AG08395 (cell line): Measurements from ENCODE around the gene PPTC7.
"Not testable (repeated sequence)": the region's sequence is repeated elsewhere in the genome, so short reads cannot be mapped to it uniquely, and the experiment has no call there.

Source experiments
- DNase-seq: peaks from one replicate; pipeline ENCODE4 v3.0.0; 2012; ENCODE audit warnings: mixed read lengths, low spot score

The PPTC7 gene

DNA sequence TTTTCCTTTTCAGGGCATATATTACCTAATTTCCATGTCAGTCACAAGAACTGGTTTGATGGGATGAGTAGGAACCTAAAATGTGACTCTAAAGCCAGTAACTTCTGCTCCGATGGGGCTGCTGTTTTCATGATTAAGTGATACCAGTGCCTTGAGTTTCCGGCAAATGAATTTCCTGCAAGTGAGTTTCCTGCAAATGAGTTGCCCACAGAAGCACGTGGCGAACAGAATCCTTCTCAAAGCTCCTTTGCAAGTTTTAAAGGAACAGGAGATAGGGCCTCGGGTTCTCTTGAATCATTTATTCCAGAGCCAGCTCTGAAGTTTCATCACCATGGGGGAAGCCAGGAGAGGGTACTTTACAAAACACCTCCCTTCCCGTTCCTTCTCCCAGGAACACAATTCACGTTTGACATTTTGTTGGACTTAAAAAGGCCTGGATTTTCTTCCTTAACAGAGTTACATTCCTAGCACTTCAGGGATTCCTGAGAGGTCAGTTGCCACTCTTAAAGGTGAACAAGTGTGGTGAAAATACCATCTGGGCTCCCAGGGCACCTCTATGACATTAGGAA, 2.2 kb upstream of the PPTC7 start:
- peak; percentile 15 for DNase-seq

DNA sequence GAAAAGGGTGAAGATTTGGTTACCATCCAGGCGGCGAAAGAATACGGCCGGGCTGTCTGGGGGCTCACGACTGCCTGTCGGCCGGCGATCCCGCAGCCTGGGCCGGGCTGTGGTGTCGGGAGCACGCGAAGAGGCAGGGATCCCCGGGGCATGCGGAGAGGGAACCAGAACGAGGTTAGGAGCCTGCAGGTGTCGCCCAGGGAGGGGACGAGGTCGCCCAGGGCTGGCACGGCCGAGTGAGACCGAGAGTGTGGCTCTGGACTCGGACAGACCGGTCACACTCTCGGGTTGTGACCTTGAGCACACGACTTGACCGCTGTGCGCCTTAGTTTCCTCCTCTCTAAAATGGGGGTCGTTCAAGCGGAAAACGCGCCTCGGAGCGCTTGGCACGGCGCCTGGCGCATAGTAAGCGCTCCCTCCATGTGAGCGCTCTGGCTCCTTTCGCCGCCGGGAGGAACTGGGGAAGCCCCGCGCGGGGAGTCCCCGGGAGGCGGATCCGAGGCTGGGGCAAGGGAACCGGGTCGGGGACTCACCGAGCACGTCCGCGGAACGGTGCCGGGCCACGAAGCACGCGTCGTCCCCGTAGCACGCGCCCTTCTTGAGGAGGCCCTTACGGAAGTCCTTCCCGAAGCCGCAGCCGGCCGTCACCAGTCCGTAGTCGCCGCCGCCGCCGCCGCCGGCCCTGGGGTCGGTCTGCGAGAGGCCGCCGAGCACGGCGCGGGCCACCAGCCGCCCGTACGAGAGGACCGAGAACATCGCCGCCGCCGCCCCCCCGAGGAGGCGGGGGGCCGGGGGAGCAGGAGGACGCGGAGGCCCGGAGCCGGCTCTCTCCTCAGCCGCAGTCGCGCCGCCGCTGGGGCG, 612 bp downstream of the PPTC7 start:
- DNase-seq: peak; percentile 22

- no peak for DNase-seq
Observed at GRCh38 chr12:110581931-110582275, 1.2 kb downstream of the PPTC7 start.

- DNase-seq: no peak
Observed at GRCh38 chr12:110579535-110580253, 3.4 kb downstream of the PPTC7 start.

DNA sequence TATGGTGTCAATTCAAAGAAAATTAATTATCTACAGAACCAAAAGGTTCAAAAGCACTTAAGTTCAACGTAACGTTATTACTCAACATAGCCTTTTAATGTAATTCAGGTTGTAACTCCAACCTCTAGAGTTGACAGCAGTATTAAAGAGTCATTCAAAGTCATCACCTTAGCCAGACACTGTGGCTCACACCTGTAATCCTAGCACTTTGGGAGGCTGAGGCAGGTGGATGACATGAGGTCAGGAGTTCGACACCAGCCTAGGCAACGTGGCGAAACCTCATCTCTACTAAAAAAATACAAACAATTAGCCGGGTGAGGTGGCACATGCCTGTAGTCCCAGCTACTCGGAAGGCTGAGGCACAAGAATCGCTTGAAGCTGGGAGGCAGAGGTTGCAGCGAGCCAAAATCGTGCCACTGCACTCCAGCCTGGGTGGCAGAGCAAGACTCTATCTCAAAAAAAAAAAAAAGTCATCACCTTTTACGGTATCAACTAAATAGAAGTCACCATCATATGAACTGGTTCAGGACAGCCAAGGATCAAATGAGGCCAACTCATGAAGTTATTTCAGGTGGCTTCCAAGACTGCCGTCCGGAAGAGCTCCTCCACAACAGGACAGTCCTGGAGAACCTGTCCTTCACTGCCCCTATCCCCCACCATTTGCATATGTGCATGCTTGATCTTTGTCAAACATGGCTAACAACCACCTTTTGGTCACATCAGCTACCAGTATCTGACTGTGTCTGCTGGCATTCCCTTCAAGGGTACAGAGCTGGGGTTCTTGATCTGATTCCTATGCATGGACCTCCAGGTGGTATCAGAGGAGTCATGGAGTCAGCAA, 4.2 kb downstream of the PPTC7 start:
- no peak for DNase-seq

GRCh38 chr12:110577864-110578693, 5.0 kb downstream of the PPTC7 start:
- DNase-seq: peak; percentile 66

DNA sequence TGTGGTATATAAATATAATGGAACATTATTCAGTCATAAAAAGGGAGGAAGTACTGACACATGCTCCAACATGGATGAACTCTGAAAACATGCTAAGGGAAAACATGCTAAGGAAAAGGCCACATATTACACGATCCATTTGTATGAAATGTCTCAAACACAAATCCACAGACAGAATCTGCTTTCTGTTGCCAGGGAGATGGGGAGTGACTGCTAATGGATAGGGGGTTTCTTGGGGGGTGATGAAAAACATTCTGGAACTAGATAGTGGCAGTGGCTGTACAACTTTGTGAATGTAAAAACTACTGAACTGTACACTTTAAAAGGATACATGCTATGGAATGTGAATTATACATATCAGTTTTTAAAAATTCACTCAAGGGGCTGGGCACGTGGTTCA, 6.6 kb downstream of the PPTC7 start:
- no peak for DNase-seq

GRCh38 chr12:110575326-110575725, 7.8 kb downstream of the PPTC7 start:
- DNase-seq: no peak

GRCh38 chr12:110574717-110575230, 8.3 kb downstream of the PPTC7 start:
- not testable (repeated sequence) for DNase-seq

- DNase-seq: no peak
Observed at GRCh38 chr12:110574044-110574443, 9.1 kb downstream of the PPTC7 start.

DNA sequence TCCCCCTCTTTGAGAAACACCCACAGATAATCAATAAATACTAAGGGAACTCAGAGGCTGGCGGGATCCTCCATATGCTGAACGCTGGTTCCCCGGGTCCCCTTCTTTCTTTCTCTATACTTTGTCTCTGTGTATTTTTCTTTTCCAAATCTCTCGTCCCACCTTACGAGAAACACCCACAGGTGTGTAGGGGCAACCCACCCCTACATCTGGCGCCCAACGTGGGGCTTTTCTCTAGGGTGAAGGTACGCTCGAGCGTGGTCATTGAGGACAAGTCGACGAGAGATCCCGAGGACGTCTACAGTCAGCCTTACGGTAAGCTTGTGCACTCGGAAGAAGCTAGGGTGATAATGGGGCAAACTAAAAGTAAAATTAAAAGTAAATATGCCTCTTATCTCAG, 12.3 kb downstream of the PPTC7 start:
- DNase-seq: not testable (repeated sequence)

- DNase-seq: not testable (repeated sequence)
Observed at GRCh38 chr12:110569838-110570237, 13.3 kb downstream of the PPTC7 start.

DNA sequence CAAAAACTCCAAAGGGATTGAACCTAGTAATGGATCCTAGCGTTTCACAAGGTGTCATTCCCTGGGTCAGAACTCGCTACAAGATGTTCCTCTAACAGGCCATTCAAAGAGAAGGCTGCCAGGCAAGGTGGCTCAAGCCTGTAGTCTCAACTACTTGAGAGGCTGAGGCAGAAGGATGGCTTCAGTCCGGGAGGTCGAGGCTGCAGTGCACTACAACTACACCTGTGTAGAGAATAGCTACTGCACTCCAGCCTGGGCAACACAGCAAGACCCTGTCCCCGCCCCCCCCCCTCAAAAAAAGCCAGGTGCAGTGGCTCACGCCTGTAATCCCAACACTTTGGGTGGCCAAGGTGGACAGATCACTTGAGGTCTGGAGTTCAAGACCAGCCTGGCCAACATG, 14.4 kb downstream of the PPTC7 start:
- DNase-seq: no peak

DNA sequence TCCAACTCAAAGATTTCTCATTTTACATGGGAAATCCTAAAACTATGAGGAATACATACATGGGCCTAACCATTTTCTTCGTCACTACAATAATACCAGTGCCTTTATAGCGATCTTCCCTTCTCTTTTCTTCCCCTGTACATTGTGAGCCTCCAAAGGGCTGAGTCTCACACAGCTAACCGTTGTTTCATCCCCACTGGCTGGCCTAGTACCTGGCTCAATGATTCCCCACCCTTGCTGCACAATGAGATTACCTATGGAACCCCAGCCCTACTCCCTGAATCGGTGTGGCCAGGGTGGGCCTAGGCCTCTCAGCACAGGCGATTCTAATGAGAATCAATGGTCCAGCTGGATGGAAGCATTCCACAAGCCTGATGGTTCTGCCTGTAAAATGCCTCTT, 16.1 kb downstream of the PPTC7 start:
- DNase-seq: no peak

DNA sequence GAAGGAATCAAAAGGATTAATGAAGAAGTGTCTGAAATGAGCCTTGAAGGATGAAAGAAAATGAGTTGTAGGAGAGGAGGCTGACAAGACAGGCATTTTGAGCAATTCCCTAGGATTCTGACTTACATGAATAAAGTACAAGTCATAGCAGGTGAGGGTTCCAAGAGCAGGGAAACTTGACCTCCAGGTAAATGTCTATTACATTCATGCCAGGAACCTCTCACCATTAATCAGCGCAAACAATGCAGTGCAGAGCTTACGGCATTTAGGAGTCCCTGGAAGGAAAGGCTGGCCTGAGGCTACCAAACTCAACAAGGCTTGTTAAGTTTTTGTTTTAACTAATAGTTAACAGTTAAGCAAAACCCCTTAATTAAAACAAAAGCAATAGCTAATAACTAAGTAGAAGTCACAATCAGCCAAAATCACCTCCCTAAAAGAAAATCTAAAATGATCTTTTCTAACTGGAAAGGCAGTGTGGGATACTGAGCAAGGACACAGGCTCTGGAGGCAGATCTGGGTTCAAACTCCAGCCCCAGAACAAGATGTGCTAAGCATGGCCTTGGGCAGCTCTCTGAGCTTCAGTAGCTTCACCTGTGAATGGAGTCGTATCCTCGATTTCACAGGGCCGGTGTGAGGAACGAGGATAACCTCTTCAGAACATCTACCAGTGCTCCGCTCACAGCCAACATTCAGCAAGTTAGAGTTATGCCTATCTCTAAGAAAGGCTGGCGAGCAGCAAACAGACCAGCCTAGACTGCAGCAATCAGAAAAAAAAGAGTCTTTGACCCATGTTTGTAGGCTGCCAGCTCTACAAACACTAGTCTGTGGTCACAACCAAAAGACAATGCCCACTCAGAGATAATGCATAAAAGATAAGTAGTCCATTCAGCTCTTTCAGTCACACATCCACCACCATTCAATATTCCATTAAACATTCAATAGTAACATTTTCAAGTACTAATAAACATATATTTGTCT, 16.9 kb downstream of the PPTC7 start:
- no peak for DNase-seq

- DNase-seq: no peak
Observed at GRCh38 chr12:110564471-110564991, 18.6 kb downstream of the PPTC7 start.

DNA sequence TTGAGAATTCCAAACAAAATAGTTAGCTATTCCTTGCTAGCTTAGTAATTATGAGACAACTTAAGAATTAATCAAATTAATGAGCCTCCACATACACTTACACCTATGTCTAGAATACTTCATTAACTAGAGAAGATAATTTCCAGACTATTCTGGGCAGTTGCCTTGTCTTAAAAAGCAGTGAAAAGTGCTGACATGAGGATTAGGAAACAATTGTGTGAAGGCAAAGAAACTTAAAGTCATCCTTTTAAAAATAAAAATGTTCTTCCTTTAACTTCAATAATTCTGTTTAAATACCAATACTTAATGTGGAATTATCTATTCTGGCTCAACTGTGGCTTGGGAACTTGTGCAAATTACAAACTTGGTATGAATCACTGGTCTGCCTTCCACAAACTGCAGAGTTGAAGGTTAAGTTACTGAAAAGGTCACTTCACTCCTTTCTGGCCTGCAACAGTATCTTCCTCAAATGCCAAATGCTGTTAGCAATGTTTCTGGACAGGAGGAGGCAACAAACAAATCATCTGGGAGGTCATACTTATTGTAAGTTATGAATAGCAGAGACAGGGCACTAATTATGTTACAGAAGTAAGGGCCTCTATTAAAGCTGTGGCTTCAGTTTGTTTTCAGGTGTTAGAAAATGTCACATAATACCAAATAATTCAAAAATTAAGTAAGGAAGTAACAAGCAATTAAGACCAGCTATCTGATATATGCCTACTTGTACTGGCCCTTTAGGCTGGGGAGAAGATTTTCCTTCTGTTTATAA, 19.2 kb downstream of the PPTC7 start:
- DNase-seq: peak; percentile 12

- not testable (repeated sequence) for DNase-seq
Observed at GRCh38 chr12:110562386-110562785, 20.7 kb downstream of the PPTC7 start.
